Activated CD4-positive, CD25-positive, alpha-beta regulatory T cell (primary cell): Measurements from ENCODE around the gene GID8.

ENCODE experiments used
- DNase-seq, 4 experiments: peaks; one replicate each; lab custom pipeline; 2025; lab: John Stamatoyannopoulos, UW

Gene GID8

DNA sequence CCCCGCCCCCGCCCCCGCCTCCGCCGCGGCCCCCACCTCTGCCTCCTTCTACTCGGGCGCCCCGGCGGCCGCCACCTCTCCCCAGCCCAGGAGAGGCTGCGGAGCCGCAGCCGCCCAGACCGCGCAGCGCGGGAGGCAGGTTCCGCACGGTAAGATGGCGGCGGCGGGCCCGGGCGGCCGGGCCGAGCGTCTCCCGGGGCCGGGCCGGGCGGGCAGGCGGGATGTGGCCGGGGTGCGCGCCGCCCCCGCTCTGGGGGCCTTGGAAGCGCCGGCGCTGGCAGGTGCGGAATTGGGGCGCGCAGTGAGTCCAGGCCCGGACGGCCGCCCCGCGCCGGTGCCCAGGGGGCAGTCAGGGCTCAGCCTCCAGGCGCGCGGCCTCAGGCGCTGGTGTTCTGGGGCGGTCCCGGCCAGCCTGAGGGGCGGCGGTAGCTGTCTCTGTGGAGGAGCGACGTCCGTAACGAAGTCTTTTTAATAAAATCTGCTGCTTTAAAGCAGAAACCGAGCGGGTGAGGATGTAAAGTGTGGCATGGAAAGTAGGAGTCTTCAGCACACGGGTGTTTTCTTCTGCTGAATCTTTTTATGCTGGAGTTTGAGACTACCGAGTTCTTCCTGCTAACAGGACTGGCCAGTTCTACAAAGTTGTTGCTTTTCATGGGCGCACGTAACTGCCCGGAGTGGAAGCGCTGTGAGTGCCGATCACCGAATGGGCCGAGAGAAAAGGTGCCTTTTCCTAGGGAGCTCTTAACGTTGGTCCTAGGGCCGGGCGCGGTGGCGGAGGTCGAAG, at the start of gene GID8:
TSS of gene GID8 (plus strand) at position 43 of the 784 bp plus-strand sequence. CDS start 3,356 bp downstream, outside the sequence.
- no peak for DNase-seq

DNA sequence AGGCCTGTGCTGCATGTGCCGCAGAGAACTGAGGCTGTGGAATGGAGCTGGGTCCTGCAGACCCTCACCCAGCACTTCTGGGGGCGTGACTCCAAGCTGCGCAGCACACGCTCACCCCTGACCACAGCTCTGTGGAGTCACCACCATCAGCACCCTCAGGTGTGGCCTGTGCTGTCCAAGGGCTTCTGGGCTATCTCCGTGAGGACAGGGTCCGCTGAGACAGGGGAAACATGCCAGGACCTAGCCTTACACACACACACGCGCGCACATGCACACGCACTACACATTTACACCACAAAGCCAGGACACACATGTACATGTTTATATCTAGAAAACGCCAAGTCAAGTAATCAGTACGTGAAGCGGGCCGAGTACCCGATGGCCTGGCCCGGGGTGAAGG, 49.5 kb upstream of the GID8 start:
- DNase-seq: no peak

DNA sequence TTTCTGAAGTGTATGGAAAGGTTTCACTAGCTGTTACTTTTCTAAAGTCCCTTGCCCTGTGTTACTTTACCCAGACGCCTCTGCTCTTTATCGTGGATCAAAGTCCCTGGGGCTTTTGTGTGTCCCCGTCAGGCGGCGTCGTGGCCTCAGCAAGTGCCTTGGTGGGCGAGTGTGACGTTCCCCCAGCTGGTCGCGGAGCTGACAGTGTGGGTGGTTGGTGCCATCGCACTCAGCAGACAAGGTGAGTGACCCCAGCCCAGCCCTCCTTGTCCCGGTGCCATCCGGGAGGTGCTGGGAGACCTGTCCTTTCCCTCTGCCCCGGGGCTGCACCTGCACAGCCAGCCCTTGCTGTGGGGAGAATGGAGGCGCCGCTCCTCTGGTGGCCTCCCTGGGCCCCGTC, 49.0 kb upstream of the GID8 start:
- no peak for DNase-seq

DNA sequence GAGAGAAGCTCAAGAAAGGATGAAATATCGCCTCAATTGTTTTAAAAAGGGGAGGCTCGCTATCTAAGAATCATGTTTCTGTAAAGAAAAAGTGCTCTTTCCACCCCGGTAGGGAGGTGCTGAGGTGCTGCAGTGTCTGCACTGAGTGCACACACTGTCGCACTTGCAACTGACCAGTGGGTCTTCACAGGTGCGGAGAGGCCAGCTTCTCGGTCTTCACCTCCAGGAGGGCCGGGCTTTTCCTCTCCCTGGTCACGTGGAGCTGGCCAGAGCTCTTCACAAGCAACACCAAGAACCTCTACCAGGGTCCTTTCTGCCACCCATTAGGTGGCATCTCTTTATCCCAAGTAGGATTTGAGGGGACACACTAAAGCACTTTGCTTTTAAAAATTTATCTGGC, 48.5 kb upstream of the GID8 start:
- DNase-seq: no peak

DNA sequence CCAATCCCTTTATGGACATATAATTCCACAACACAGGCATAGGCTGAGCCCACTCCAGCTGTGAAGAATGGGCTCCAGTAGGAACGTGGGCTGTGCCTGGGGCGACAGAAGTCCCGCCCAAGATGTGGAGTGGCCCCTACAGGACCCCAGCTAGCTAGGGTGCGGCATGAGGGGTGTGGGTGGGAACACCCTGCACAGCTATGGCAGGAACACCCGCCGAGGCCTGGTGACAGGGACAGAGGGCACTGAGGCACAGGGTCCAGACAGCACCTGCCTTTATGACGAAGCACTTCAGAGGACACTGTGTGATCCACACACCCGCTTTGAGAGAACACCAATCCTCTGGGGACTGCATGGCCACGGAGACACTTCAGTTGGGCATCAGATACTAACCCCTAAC, 48.1 kb upstream of the GID8 start:
- no peak for DNase-seq

DNA sequence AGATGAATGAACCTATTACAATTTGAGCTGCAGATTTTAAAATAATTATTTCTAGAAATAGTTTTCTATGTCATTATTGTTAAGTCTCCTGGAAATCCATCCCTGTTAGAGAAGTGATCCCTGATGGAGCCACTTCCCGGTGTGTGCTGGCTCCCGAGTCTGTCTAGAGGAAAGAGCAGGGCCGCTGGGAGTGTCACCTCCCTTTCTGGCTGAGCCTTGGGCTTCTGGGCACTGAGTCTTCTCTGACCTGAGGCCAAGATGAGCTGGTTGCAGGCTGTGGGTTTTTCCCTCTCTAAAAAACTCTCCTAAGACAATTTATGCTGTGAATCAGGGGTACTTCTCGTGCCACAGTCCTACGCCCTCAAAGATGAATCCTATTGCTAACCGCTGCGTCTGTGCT, 47.5 kb upstream of the GID8 start:
- DNase-seq: no peak

DNA sequence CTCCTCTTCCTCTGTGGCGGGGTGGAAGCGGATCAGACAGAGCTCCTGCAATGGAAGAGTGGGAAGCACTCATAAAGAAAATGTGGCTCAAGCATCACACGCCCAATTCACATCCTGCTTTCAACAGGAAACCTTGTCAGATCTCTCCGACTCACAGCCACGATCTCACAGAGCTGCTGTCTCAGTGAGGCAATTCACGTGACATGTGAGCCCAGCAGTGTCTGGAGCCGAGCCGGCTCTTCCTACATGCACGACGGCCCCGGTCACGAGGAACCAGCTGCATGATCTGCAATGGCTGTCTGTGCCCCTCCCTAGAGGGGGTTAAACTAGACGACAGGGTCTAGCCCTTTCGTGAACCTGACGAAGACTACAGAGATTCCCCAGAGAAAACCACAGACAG, 46.8 kb upstream of the GID8 start:
- DNase-seq: no peak

DNA sequence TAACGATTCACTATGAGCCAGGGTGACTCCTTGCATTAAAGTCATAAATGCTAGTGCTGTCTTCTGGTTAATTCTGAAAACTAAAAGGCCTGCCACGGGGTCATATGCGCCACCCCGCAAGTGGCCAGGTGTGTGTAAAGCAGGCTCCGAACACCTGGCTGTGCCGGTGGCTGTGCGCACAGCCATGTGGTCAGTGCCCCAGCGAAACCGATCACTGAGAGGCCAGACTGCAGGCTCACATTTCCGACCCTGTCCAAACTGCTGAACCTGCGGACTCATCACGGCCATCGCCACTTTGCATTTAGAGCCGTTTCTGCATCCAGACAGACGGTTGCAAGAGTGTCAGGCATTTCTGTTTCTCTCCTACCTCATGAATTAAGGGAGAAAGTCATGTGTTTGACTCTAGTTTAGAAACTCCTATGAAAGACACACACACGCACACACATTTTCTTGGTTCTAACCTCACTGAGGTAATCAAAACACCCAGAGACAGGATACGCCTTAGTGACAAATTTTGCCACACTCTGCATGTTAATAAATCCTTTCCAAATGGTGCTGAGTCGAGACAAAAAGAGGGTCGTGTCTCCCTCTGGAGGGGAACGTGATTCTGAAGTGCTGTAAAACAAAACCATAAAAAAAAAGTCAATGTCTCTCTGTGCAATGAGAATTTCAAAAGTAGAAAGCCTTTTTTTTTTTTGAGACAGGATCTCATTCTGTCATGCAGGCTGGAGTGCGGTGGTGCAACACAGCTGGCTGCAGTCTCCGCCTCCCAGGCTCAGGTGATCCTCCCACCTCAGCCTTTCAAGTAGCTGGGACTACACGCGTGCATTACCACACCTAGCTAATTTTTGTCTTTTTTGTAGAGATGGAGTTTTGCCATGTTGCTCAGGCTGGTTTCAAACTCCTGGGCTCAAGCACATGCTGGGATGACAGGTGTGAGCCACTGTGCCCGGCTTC, 45.3 kb upstream of the GID8 start:
- DNase-seq: no peak

DNA sequence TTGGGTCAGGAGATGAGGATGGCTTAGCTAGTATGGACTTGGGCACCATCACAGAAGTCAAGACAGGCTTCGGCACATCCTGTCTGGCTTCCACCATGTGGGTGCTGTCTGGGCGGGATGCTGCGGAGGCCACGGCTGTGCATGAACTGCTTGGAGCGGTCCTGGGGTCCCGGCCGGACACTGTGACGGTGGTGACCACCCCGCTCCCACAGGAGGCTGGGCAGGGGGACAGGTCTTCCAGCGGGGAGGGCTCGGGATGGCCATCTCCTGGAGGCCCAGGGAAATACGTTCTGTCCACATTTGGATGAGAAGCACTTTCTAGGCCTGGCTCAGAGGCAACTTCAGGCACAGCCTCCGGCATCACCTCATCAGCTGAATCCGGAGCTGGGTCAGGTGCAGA, 44.2 kb upstream of the GID8 start:
- DNase-seq: no peak

DNA sequence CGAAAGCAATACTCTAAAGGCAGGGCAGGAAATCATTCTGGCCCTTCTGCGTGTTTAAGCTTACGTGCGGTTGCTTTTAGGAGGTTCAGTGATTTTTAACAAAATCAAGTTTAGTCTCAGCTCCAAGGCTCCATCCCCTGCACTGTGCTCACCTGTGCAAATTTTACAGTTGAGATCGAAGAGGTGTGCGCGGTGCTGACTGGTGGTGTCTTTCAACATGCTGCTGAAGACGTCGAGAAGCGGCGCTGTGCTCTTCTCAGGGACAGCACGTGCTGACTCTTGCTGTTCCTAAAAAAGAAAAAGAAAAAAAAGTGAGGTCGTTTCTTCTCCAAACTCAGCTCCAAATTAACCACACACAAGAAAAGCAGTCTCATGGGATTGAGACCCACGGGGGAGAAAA, 43.7 kb upstream of the GID8 start:
- DNase-seq: no peak

DNA sequence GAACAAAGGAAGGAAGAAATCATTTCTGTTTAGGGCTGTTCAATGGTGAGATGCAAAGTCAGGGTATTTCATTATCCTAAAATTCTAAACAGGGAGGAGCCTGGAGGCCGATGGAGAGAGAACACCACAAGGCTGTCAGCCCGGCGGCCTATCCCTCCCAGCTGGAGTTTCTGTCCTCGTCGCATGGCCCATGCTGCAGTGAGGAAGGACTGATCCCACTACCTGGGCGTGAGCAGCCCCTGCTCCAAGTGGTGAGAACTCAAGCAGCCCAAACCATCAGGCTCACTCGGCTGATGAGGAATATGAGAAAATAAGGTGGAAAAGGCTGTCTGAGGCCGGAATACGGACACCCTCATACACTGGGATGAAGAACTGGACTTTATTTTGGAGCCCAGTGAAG, 42.4 kb upstream of the GID8 start:
- no peak for DNase-seq

DNA sequence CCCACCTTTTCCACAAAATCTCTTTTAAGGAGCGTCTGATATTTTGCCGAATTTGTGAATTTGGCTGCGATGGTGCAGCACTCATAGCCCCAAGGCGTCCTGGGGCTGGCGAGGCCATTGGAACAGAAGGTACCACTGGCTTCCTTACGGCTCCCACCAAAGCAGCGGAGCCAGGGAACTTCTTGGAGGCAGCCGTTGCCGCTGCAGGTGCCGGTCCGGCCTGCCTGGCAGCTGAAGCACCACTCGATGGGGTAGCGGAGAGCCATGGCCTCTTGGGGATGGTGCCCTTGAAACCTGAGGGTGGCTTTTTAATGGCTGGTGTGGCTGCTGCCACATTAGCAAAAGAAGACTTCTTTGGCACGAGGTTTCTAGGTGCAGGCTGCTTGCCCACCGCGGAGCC, 41.4 kb upstream of the GID8 start:
- no peak for DNase-seq

DNA sequence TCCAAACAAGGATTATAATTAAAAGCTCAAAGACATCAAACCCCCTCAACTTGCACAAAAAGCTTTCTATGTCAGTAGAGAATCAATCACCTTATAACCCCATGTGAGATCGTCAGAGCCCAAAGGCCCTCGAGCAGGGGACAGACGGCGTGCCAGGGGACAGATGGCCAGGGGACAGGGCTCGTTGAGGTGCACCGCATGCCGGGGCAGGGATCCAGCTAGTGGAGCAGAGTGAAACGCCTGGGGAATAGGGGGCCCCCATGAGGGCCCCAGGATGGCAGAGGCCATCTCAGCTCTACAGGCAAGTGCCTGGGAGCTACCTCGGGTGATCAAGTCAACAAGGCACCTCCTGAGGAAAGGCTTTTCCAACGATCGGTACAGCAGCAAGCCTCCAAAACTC, 40.3 kb upstream of the GID8 start:
- no peak for DNase-seq

DNA sequence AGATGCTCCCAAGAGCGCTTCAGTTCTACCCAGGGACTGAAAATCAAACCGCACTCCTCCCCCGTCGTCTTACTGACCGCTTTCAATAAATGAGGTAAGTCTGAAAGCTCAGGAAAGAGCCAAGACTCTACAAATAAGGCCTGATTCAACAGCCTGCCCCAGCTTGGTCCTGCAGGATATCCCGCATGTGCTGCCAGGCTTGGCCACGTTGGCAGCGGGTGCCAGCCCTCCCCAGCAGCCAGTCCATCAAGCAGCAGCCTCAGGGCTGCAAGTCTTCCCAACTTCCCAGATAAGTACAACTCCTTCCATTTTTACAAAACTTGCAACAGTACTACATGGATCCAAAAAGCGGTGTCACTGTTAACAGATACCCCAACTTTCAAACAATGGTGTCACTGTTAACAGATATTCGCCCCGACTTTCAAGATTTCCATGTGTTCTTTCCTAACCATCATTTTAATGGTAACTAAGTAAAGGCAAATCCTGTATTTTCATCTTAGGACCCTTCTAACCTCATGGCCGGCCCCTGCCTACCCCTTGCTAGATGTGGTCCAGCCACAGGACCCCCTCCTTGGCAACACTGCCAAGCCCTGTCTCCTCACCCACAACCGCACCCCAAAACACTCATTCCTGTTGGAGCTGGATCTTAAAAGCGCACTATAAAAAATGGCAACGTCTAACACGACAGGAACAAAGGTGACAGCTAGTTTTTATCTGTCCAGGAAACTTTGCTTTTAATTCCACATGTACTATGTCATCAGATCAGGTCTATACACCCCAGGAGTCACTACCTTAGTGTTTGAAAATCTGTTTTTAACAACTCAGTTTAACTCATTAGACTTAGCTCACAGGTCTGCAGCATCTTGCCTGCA, 39.6 kb upstream of the GID8 start:
- DNase-seq: no peak

DNA sequence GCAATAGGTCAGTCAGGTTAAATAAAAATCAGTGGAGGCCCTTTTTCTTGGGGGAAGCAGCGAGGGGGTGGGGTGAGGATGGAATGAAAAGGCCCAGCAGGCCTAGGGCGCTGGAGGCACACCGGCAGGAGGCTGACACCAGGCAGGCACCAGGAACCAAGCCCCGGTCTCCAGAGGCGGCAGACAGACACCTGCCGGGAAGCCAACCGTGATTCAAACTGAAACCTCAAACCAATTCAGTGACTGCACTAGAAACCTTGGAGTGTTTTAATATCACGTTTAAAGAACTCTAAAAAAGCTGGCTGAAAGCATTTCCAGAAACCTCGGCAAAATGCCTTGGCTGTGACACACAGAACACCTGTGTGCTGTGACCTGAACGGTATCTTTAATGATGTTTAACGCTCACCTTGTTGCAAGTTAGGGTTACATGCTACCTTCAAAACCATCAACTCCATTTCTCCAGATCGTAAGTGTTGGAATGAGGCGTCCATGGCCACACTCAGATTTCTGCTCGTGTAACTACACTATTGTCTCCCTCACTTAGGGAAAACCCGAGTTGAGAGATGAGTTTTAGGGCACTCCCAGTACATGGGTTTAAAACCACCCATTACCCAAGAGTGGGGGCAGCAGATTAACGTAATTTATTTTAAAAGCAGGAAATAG, 38.8 kb upstream of the GID8 start:
- DNase-seq: no peak

DNA sequence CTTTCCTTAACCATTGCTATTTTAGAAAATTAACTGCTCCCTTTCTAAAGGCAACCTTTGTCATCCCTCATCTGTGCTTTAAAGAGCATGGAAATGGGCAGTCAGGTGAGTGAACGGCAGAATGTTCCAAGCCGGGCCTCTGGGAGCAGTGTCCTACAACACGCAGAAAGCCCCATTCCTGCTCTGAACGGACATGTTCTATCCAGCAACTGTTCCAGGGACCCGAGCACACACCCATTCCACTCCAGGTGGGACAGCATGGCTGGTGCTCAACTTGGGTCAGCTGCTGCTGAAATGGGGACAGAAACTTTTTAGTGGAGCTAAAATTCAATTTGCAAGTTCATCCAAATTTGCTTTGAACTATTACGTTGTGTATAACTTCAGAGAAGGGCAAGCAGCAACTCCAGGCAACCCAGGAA, 38.3 kb upstream of the GID8 start:
- DNase-seq: no peak

DNA sequence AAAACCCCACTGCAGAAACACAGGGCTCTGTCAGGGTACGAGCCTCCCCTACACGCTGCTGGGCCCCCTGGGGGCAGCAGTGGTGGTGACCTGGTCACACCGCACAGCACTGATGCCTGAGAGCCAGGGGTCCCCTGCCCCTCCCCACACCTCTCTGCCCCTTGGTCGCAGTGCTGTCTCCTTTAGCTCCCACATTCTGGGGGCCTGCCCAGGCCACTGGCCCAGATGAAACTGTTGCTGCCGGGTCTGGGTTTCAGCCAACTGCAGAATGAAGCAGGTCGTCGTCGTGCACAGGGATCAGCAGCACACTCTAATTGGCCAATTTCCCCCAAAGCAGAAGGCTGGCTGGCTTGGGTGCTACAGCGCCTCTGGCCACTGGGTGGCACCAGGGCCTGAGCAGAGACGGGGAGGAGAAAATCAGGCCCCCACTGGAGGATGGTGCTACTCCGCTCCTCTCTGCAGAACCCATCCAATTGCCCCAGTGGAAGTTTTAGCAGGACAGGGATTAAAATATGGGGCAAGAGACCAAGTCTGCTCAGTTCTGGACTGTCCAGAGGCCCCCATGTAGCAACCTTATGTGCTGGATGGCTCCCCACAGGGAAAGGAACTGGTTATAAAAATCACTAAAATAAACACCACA, 37.8 kb upstream of the GID8 start:
- peak in 3 of 4 experiments; percentile 42 to 59 (median 43) for DNase-seq

DNA sequence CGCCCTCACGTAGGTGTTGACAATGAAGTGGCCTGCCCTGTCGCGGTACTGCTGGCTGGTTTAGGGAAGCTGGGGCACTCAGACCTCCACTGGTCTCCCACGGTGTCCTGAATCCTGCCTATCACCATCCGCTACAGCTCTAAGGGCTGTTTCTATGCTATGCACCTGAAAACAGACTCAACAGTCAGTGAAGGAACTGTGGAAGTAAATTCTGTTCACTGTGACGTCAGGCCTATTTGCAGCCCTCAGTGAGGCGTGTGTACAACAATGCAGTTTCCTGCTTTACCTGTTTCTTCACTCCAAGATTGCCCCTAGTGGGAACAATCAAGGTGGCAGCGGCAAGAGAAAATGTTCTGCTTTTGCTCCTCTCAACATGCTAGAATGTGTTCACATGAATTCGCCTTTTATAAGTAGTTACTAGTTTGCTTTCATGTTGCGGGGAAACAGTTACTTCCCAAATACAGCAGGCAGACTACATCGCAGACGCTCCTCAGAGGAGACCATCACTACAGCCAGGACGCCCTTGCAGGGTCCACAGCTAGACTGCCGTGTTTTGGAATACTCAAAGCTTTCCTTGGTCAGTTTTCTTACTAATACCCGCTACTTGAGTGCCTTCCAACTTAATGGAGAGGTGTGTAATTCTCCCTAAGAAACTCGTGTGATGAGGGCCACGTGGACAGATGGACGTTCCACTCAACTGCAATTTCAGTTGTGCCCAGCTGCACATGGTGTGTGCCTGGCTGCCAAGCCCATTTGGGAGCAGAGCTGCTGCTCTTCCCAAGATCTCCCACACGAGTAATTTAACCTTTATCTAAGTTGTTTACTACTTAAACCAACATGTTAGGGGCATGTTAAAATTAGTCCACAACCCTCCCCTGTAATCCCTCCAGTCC, 37.0 kb upstream of the GID8 start:
- DNase-seq: no peak

DNA sequence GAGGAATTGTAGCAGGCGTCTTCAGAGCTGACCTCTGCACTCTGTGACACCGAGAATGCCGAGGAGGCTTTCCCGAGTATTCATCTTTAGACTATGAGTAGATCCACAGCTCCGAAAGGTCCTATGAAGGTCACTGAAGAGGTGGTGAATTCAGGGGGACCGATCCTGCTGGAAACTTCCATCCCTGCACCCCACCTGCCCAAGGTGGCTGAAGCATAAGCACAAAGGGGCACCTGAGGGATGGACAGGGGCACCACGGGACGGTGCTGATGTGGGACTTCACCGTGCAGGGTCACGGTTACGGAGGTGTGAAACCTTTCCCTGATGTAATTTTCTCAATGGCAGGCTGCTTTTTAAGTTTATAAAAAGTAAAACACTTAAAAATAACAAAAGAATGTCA, 36.1 kb upstream of the GID8 start:
- DNase-seq: no peak
